HG03025 (cell line): ENCODE data around the gene SARDH.
"Not testable (repeated sequence)": the region's sequence is repeated elsewhere in the genome, so short reads cannot be mapped to it uniquely, and the experiment has no call there.

Experiments used
- ATAC-seq: cut with Tn5 transposase; IDR thresholded peaks from one replicate; pipeline ENCODE4 v1.9.1; 2021; ENCODE audit warnings: mild to moderate bottlenecking, moderate library complexity; ENCODE audit not compliant: unreplicated experiment, low FRiP score

Gene SARDH

GRCh38 chr9:133777068-133777791 is 39.1 kb upstream of the SARDH start:
- ATAC-seq, result no peak

GRCh38 chr9:133775951-133776905 is 38.1 kb upstream of the SARDH start:
- no peak for ATAC-seq

GRCh38 chr9:133775291-133775690 is 37.1 kb upstream of the SARDH start:
- ATAC-seq, result no peak

GRCh38 chr9:133774799-133775198 is 36.6 kb upstream of the SARDH start:
- no peak for ATAC-seq

GRCh38 chr9:133773889-133774655 is 35.9 kb upstream of the SARDH start:
- ATAC-seq, result no peak

GRCh38 chr9:133772581-133772980 is 34.4 kb upstream of the SARDH start:
- no peak for ATAC-seq

- ATAC-seq, result no peak
Measured at GRCh38 chr9:133771486-133772482, 33.6 kb upstream of the SARDH start.

GRCh38 chr9:133770076-133770777 is 32.1 kb upstream of the SARDH start:
- ATAC-seq, result no peak

- ATAC-seq, result no peak
Measured at GRCh38 chr9:133769511-133770075, 31.4 kb upstream of the SARDH start.

GRCh38 chr9:133768859-133769510 is 30.8 kb upstream of the SARDH start:
- ATAC-seq, result no peak

- no peak for ATAC-seq
Measured at GRCh38 chr9:133768371-133768858, 30.3 kb upstream of the SARDH start.

GRCh38 chr9:133767625-133768024 is 29.5 kb upstream of the SARDH start:
- ATAC-seq, result no peak

- ATAC-seq, result no peak
Measured at GRCh38 chr9:133767008-133767407, 28.9 kb upstream of the SARDH start.

GRCh38 chr9:133766234-133766633 is 28.1 kb upstream of the SARDH start:
- ATAC-seq, result not testable (repeated sequence)

- no peak for ATAC-seq
Measured at GRCh38 chr9:133763272-133764183, 25.4 kb upstream of the SARDH start.

GRCh38 chr9:133762488-133763271 is 24.5 kb upstream of the SARDH start:
- no peak for ATAC-seq
